GM12865 (cell line): ENCODE measurements around the gene NRGN.

ENCODE experiments used
- DNase-seq: peaks from one replicate; pipeline ENCODE4 v3.0.0; 2010; ENCODE audit warnings: low read depth
- H3K4me3 ChIP-seq: 2 replicates; pipeline ENCODE4 v1.5.1; 2011; ENCODE audit warnings: mild to moderate bottlenecking, low read depth, low read length, control low read depth
- CTCF ChIP-seq: IDR thresholded peaks from 2 replicates; pipeline ENCODE4 v1.5.1; 2011; ENCODE audit warnings: low read length, control low read depth, low read depth, inconsistent platforms; ENCODE audit not compliant: insufficient read depth; ENCODE audit errors: missing control alignments

The NRGN gene

DNA sequence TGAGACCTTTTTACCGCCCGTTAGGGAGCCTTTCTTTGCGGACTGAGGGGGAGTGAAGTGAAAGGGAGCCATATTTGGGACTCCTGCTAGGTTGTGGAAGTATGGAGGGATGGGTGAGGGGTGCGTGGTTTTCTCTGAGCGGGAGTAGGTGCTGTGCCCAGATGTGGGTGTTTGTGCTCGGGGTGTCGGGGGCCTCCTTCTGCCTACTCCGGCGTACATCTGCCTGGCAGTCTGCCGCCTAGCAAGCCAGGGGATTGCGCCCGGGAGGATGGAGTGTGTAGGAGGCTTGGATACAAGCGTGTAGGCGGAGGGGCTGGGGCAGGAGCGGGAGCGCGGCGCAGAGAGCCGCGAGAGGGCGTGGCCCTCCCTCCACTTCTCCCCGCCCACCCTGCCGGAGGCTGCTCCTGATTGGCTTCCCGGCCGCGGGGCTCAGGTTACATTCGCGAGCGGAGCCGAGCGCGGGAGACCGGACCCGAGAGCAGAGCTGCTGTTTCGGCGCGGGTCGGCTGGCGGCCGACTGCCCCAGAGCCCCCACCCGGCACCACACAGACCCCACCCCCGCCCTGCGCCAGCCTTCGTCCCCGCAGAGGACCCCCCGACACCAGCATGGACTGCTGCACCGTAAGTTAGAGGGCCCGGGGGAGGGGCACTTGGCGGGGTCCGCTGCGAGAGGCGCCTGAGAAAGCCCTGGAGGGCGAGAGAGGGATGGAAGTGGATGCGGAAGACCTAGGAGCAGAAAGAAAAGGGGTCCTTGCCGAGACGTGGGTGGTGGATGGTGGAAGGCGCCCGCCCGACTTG, at the start of gene NRGN:
Gene NRGN (plus strand): TSS at position 464 of the 798 bp plus-strand sequence. CDS start 143 bp downstream, at position 607.
- peak; percentile 84 for DNase-seq
- peak within 1 kb of the TSS; percentile 58 for H3K4me3 ChIP-seq
- TF ChIP-seq CTCF: no peak

DNA sequence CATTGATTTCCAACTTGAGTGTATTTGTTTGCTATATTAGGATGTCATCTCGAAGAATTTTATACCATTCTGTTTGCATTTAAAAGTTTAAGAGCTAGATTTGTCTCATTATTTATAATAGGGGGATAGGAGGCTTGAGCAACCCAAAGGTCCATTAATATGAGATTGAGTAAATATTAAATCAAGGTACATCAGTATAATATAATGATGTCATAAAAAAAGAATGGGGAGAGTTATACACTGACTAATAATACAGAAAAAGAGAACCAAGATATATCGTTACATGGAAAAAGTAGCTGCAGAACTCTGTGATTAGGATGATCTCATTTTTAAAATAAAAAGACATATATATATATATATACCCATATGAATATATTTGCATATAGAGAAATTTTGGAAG, 46.6 kb upstream of the NRGN start:
- DNase-seq: no peak
- no peak for TF ChIP-seq CTCF
- H3K4me3 ChIP-seq: no peak overlapping the region

GRCh38 chr11:124699547-124699946, 40.2 kb upstream of the NRGN start:
- no peak for DNase-seq
- H3K4me3 ChIP-seq: no peak overlapping the region
- TF ChIP-seq CTCF: no peak

DNA sequence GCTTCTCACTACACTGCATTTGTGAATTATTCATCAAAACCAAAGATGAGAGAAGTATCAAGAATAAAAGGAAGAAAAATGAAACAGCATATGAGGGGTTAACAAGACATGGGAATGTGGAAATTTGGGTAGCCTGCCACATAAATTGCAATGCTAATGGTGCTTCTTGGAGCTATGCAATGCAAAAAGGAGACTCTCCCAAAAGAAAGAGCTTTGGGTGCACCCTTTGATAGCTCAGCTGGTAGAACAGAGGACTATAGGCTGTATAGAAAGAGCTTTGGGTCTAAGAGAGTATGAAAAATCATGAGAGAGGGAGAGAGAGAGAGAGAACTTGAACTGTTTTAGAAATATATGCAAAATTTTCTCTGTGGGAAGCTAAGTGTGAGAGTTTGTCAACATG, 39.7 kb upstream of the NRGN start:
- no peak overlapping the region for H3K4me3 ChIP-seq
- TF ChIP-seq CTCF: no peak
- DNase-seq: no peak

GRCh38 chr11:124707829-124708228, 31.9 kb upstream of the NRGN start:
- TF ChIP-seq CTCF: no peak
- no peak for DNase-seq

GRCh38 chr11:124712392-124712791, 27.4 kb upstream of the NRGN start:
- no peak overlapping the region for H3K4me3 ChIP-seq
- DNase-seq: no peak
- no peak for TF ChIP-seq CTCF

More at GRCh38 chr11:124707829-124708228, 31.9 kb upstream of the NRGN start:
- no peak overlapping the region for H3K4me3 ChIP-seq

DNA sequence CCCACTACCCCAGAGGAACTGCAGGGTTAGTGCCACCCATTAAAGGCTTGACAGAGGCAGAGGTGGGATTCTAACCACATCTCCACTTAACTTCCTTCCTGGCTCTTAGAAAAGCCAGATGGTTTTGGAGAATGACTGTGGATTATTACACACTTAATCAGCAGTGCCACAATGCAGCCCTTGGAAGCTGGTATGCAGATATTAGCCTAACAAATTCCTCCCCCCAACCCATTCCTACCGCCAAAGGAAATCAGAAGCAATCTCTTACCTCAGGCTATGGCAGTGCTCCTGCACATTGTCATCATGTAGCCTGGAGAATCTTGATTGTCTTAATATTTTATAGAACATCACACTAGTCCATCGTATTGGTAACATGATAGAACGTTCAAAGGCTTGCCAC, 23.2 kb upstream of the NRGN start:
- no peak for TF ChIP-seq CTCF
- DNase-seq: no peak
- no peak overlapping the region for H3K4me3 ChIP-seq
